VCaP (cell line): Measurements from ENCODE around the gene KLHL22.

Experiments
- H3K27ac ChIP-seq: fragments of 450-650 bp; 2 replicates; pipeline ENCODE4 v1.5.1; 2017
- TF ChIP-seq, protein P1 (sequence below): fragments of 450-650 bp; conservative IDR thresholded peaks from 2 replicates; pipeline ENCODE4 v1.5.1; 2017; ENCODE audit warnings: mild to moderate bottlenecking, moderate library complexity

KLHL22 gene

DNA sequence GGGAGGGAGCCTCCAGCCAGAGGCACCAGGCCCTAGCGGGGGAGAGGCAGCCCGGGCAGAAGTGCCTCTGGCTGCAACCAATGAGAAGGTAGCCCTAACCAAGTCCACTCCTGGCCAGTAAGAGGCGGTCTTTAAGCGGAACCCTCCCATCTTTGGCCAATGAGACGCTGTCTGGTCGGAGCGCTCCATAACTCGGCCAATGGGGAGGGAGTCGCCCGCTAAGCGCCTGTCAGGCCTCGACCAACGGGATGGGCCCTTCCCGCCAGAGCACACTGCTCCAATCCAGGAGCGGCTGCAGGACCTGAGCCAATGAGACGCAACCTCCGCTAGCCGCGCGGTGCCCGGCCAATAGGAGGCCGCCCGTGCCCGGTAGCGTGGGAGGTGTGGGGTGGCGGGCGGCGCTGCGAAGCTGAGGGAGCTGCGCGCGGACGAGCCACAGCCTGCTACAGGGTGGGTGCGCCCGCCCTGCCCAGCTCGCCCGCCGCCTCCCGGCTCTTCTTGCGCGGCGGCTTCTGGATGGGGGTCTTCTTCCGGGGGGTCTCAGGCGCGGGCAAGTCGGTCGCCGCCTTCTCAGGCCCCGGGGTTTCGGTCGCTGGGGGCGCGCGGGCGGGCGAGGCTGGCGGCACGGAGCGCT, 70.5 kb downstream of the KLHL22 start:
- H3K27ac ChIP-seq: no peak overlapping the region
- TF ChIP-seq, protein P1, sequence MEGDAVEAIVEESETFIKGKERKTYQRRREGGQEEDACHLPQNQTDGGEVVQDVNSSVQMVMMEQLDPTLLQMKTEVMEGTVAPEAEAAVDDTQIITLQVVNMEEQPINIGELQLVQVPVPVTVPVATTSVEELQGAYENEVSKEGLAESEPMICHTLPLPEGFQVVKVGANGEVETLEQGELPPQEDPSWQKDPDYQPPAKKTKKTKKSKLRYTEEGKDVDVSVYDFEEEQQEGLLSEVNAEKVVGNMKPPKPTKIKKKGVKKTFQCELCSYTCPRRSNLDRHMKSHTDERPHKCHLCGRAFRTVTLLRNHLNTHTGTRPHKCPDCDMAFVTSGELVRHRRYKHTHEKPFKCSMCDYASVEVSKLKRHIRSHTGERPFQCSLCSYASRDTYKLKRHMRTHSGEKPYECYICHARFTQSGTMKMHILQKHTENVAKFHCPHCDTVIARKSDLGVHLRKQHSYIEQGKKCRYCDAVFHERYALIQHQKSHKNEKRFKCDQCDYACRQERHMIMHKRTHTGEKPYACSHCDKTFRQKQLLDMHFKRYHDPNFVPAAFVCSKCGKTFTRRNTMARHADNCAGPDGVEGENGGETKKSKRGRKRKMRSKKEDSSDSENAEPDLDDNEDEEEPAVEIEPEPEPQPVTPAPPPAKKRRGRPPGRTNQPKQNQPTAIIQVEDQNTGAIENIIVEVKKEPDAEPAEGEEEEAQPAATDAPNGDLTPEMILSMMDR: no peak

DNA sequence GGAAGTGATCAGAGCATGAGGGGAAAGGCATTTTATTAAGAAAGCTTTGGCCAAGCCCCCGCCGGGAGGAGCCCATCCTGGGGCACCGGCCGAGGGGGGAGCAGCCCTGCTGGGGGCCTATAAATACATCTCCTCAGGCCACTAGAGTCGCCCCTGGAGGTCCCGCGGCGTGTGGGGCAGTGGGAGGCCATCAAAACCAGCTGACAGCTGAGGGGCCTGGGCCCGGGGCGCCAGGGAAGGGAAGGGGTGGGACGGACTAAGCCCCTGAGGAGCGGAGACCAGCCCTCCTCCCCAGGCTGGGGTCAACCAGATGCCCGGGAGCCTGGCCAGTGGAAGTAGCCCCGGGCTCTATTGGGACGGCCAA, 71.0 kb downstream of the KLHL22 start:
- TF ChIP-seq, protein P1: no peak
- H3K27ac ChIP-seq: no peak overlapping the region

DNA sequence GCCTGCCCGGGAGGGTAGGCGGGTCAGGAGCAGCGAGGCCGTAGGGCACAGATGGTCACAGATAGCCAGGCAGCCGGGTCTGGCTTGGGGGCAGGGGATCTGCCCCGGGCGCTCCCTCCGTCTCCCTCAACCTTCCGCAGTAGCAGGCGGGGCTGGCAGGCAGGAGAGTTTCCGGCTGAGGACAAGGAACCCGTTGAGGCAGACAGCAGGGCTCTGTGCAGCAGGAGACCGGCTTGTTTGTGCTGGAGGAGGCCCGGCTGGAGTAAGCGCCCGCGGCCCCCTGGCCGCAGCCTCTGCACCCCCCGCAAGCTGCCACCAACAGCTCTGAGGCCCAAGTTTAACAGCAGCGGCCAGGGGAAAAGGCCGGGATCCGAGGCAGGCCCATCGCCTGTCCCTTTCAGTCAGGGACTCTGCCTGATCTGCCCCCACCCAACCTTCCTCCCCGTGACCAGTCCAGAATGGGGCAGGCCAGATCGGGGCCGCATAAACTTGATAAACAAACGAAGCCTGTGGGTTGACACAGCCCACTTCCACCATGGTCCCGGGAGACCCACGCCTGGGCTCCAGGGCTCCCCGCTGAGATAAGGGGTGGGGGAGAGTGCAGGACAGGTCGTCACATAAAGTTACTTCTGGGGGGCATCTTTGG, 71.6 kb downstream of the KLHL22 start:
- no peak overlapping the region for H3K27ac ChIP-seq
- TF ChIP-seq, protein P1: no peak

DNA sequence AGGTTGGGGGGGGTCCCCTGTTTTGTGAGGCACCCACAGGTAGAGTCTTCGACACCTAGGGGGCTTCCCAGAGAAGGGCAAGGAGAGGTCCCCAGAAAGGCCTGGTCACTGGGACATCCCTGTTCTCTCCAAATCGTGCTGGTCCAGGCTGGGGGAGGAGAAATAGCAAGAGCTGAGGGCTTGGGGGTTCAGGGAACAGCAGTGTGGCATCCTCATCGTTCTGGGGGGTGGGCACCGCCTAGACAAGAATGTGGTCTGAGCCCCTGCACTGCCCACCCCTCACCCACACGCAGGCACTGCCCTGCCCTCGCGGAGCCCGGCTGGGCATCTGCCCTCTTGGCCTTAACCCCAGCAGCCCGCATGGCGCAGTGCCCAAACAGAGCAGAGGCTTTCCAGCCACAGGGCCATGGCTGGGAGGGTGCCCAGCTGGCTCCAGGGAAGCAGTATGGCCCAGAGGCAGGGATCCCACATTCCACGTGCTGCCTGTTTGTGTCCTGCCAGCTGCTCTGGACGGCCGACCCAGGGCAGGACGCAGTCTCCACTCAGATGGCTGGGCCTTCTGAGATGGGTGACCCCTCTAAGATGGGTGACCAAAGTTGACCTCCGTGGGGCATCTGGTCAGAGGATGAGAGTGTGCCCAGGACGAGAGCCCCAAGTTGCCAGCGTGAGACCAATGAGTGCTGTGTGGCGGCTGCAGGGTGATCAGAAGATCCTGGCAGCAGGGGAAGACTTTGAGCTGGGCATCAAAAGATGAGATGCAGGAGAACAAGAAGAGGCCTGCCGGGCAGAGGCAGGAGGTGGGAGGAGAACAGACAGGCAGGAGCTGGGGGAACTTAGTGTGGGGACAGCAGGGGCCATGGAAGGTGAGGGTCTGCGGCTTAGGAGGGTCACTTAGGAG, 72.3 kb downstream of the KLHL22 start:
- TF ChIP-seq, protein P1: no peak
- H3K27ac ChIP-seq: no peak overlapping the region

DNA sequence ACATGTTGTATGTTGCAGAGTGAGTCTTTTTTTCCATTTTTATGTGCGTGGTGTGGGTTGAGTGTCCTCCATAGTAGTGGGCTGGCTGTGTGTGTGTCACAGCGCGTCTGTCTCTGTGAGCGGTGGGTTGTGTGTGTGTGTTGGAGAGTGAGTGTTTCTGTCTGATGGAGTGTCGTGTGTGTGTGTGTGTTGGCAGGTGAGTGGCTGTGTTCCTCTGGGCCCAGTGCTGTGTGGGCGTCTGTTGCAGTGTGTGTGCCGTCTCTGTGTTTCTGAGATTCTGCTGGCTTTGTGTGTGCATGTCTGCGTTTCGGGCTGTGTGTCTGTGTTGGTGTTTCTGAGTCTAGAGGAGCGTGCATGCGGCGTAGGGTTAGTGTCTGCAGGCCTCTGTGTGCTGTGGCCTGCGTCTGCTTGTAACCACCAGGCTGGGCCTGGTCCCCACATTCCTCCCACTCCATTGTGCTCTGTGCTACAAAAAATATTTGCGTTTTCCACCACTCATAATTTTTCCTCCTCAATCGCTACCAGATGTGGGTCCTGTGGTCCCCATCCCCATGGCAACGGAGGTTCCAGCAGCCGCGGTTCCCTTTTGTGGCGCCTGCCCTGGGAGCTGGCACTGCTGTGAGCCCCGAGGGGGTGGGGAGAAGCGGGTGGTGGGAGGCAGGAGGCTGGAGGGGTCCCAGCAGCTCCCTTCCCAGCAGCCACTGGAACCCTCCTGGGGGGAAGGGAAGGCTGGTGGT, 73.2 kb downstream of the KLHL22 start:
- H3K27ac ChIP-seq: no peak overlapping the region
- TF ChIP-seq, protein P1: no peak

DNA sequence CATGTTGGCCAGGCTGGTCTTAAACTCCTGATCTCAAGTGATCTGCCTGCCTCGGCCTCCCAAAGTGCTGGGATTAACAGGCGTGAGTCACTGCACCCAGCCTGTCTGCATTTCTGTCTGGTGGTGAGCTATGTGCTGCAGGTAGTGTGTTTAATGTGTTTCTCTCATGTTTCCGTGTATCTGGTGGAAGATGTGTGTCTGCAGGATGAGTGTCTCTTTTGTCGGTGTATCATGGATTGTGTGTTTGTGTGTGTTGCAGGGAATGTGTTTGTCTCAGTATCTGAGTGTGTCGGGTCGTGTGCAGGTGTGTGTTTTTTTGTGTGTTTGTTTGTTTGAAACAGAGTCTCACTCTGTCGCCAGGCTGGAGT, 74.1 kb downstream of the KLHL22 start:
- H3K27ac ChIP-seq: no peak overlapping the region
- TF ChIP-seq, protein P1: no peak
